GM23338 (cell line): Measurements from ENCODE around the gene TTC13. TPM values are rescaled to one million over a fixed set of nuclear protein-coding genes. Genes with fewer than 3 reads are reported as not detected.

Source experiments
- ATAC-seq: fragments of 200-7000 bp; cut with Tn5 transposase; 3 replicates; pipeline ENCODE4 v1.9.1; 2020
- DNase-seq: peaks from one replicate; pipeline ENCODE4 v3.0.0-alpha.2; 2015; ENCODE audit warnings: low spot score
- H2AFZ ChIP-seq: fragments of 200-600 bp; sonication (generic); 2 replicates; pipeline ENCODE4 v1.8.0; 2016; ENCODE audit warnings: antibody characterized with exemption, mild to moderate bottlenecking, moderate library complexity
- H3F3A ChIP-seq: fragments of 200-600 bp; sonication (generic); replicated peaks from 2 replicates; pipeline ENCODE4 v1.8.0; 2017; ENCODE audit warnings: antibody characterized with exemption, mixed run types, low read depth
- H3K27ac ChIP-seq: fragments of 200-600 bp; sonication (generic); 2 replicates; pipeline ENCODE4 v1.6.1; 2016; ENCODE audit warnings: low read depth
- H3K27me3 ChIP-seq: fragments of 200-600 bp; sonication (generic); 2 replicates; pipeline ENCODE4 v1.8.0; 2016; ENCODE audit warnings: mild to moderate bottlenecking, mixed run types, moderate library complexity; ENCODE audit not compliant: insufficient read depth
- H3K36me3 ChIP-seq: fragments of 200-600 bp; sonication (generic); 2 replicates; pipeline ENCODE4 v1.8.0; 2016; ENCODE audit warnings: mild to moderate bottlenecking; ENCODE audit not compliant: insufficient read depth
- H3K4me1 ChIP-seq: fragments of 200-600 bp; sonication (generic); 2 replicates; pipeline ENCODE4 v1.8.0; 2016; ENCODE audit warnings: mild to moderate bottlenecking, moderate library complexity; ENCODE audit not compliant: insufficient read depth
- H3K4me2 ChIP-seq: fragments of 200-600 bp; sonication (generic); 2 replicates; pipeline ENCODE4 v1.7.1; 2017; ENCODE audit warnings: mixed run types
- H3K4me3 ChIP-seq: fragments of 200-600 bp; sonication (generic); 2 replicates; pipeline ENCODE4 v1.6.1; 2016; ENCODE audit warnings: mixed run types
- H3K79me2 ChIP-seq: fragments of 200-600 bp; sonication (generic); replicated peaks from 2 replicates; pipeline ENCODE4 v1.8.0; 2017; ENCODE audit warnings: mild to moderate bottlenecking; ENCODE audit not compliant: insufficient read depth
- H3K9me2 ChIP-seq: fragments of 200-600 bp; sonication (generic); 2 replicates; pipeline ENCODE4 v1.8.0; 2017; ENCODE audit not compliant: insufficient read depth
- H4K20me1 ChIP-seq: fragments of 200-600 bp; sonication (generic); replicated peaks from 2 replicates; pipeline ENCODE4 v1.8.0; 2017; ENCODE audit warnings: mild to moderate bottlenecking; ENCODE audit not compliant: insufficient read depth
- H3K27ac Mint-ChIP-seq: 2 replicates; pipeline ENCODE4 v1.8.0; 2020; ENCODE audit warnings: inconsistent platforms, mild to moderate bottlenecking, moderate library complexity, mixed read lengths
- H3K27me3 Mint-ChIP-seq: 3 replicates; pipeline ENCODE4 v1.8.0; 2022; ENCODE audit warnings: low read depth, mild to moderate bottlenecking, moderate library complexity, mixed read lengths, inconsistent platforms; ENCODE audit not compliant: insufficient read depth, poor library complexity
- H3K36me3 Mint-ChIP-seq: 3 replicates; pipeline ENCODE4 v1.8.0; 2021; ENCODE audit warnings: low read depth, mild to moderate bottlenecking, inconsistent platforms, moderate library complexity, mixed read lengths
- H3K4me1 Mint-ChIP-seq: 3 replicates; pipeline ENCODE4 v1.8.0; 2020; ENCODE audit warnings: mild to moderate bottlenecking, inconsistent platforms, mixed read lengths
- H3K4me3 Mint-ChIP-seq: 3 replicates; pipeline ENCODE4 v1.8.0; 2021; ENCODE audit warnings: moderate library complexity, mild to moderate bottlenecking, inconsistent platforms, mixed read lengths
- H3K9me3 Mint-ChIP-seq: 3 replicates; pipeline ENCODE4 v1.8.0; 2020; ENCODE audit warnings: moderate library complexity, mild to moderate bottlenecking, inconsistent platforms, mixed read lengths
- CREB1 ChIP-seq: fragments of 250-450 bp; sonication (Bioruptor Pico); IDR thresholded peaks from 2 replicates; pipeline ENCODE4 v1.5.0; 2020; ENCODE audit warnings: low read depth, mild to moderate bottlenecking, moderate library complexity
- ETS1 ChIP-seq: IDR thresholded peaks from 2 replicates; pipeline ENCODE4 v1.6.1; 2016; ENCODE audit warnings: antibody characterized with exemption
- EZH2 ChIP-seq: fragments of 200-600 bp; sonication (generic); IDR thresholded peaks from one replicate; pipeline ENCODE4 v1.8.0; 2017; ENCODE audit warnings: antibody characterized with exemption, mild to moderate bottlenecking, low read depth; ENCODE audit not compliant: unreplicated experiment
- EZH2phosphoT487 ChIP-seq: fragments of 200-600 bp; sonication (generic); IDR thresholded peaks from one replicate; pipeline ENCODE4 v1.8.1; 2018; ENCODE audit warnings: antibody characterized with exemption; ENCODE audit not compliant: unreplicated experiment
- JUNB ChIP-seq: IDR thresholded peaks from one replicate; pipeline ENCODE4 v1.6.1; 2016; ENCODE audit warnings: antibody characterized with exemption; ENCODE audit not compliant: unreplicated experiment
- NANOG ChIP-seq: IDR thresholded peaks from 2 replicates; pipeline ENCODE4 v1.6.1; 2016; ENCODE audit warnings: antibody characterized with exemption, borderline replicate concordance
- POLR2AphosphoS5 ChIP-seq: IDR thresholded peaks from 2 replicates; pipeline ENCODE4 v1.6.1; 2016; ENCODE audit warnings: antibody characterized with exemption, low read depth
- REST ChIP-seq: IDR thresholded peaks from one replicate; pipeline ENCODE4 v1.6.1; 2018; ENCODE audit warnings: antibody characterized with exemption; ENCODE audit not compliant: unreplicated experiment
- STAT1 ChIP-seq: IDR thresholded peaks from one replicate; pipeline ENCODE4 v1.6.1; 2016; ENCODE audit warnings: antibody characterized with exemption; ENCODE audit not compliant: unreplicated experiment
- ZNF114 ChIP-seq: fragments of 250-450 bp; sonication (Bioruptor Pico); IDR thresholded peaks from 2 replicates; pipeline ENCODE4 v1.5.0; 2020; ENCODE audit warnings: mild to moderate bottlenecking, moderate library complexity
- polyA plus RNA-seq: library from polyadenylated mRNA; unstranded; fragments of >200 nt; fragmentation: Nextera tagmentation; extraction: Ambion mirVana; gene quantifications from 2 replicates; pipeline ENCODE4 v1.2.1, GENCODE V29; 2016
- total RNA-seq: library from RNA; depleted of rRNA; stranded (reverse); fragments of >200 nt; shearing (Covaris generic); gene quantifications from 2 replicates; pipeline ENCODE4 v1.2.3, GENCODE V29; 2014
- TF ChIP-seq, protein P1 (sequence below), 2 experiments: fragments of 200-600 bp in 1 of 2; sonication (generic) in 1 of 2; conservative IDR thresholded peaks; 2 replicates each; pipeline versions ENCODE4 v1.5.1 to v1.6.1; 2016 to 2017; ENCODE audit warnings: antibody characterized with exemption in 2 of 2, low read depth in 2 of 2, mild to moderate bottlenecking in 2 of 2, moderate library complexity in 1 of 2

TTC13 gene
- total and polyA plus RNA-seq, 2 experiments from 2014 or later = 3.8 to 9.4 TPM

DNA sequence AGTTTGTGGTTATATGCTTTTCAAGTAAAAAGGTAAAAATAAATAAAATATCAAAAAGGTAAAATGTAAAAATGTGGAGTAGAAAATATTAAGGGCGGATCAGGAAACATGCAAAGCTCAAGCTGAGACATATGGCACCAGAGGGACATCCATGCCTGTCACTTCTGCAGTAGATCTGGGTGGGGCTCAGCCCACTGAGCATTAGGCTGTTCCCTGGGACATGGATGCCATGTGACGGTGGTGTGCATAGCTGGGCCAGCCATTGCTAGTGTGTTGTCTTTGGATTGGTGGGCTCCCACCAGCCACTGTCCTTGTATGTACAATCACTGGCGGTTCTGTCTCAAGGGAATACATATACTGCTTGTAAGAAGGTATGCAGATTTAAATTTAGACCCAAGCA is 3.0 kb downstream of the TTC13 start:
- DNase-seq (no peak), ATAC-seq (no peak)
- peaks cover 12% of the 10 kb centered on the region for H3K79me2 ChIP-seq
- Mint-ChIP-seq H3K27me3 (peaks cover 6% of the 10 kb centered on the region), H3K4me1 (peaks cover 13% of the 10 kb centered on the region), H3K27ac (no peak overlapping the region), H3K9me3 (no peaks in the 10 kb centered on the region), H3K36me3 (no peaks in the 10 kb centered on the region; the same call in 2 of the 3 replicates), H3K4me3 (no peak overlapping the region)
- H3K4me1 ChIP-seq = peaks cover 10% of the 10 kb centered on the region; the same call in 1 of the 2 replicates
- no peak overlapping the region for H3K4me2 ChIP-seq
- H3F3A ChIP-seq = no peaks in the 10 kb centered on the region
- TF ChIP-seq STAT1 (no peak), CREB1 (no peak)
- no peaks in the 10 kb centered on the region for H3K9me2 ChIP-seq
- H3K27ac ChIP-seq = no peak overlapping the region
- H3K27me3 ChIP-seq = peaks cover 32% of the 10 kb centered on the region
- no peak overlapping the region for H3K4me3 ChIP-seq
- peaks cover 29% of the 10 kb centered on the region for H4K20me1 ChIP-seq
- H3K36me3 ChIP-seq = no peaks in the 10 kb centered on the region
- H2AFZ ChIP-seq = no peak overlapping the region

- Histone ChIP-seq H3K9me2 (no peaks in the 10 kb centered on the region), H3F3A (no peaks in the 10 kb centered on the region), H3K4me1 (0 out of 2 replicates have a peak, but pooled peaks cover 5% of the 10 kb centered on the region), H3K36me3 (no peaks in the 10 kb centered on the region), H2AFZ (no peak overlapping the region), H3K4me2 (no peak overlapping the region), H3K79me2 (peaks cover 7% of the 10 kb centered on the region), H3K27me3 (peaks cover 16% of the 10 kb centered on the region), H4K20me1 (peaks cover 38% of the 10 kb centered on the region), H3K4me3 (no peak overlapping the region), H3K27ac (no peak overlapping the region)
- Mint-ChIP-seq H3K4me1 (peaks cover 6% of the 10 kb centered on the region), H3K9me3 (no peaks in the 10 kb centered on the region), H3K27me3 (no peaks in the 10 kb centered on the region), H3K4me3 (no peak overlapping the region), H3K36me3 (no peaks in the 10 kb centered on the region; the same call in 2 of the 3 replicates), H3K27ac (no peak overlapping the region)
- DNase-seq (no peak), ATAC-seq (no peak)
- TF ChIP-seq, protein P1, sequence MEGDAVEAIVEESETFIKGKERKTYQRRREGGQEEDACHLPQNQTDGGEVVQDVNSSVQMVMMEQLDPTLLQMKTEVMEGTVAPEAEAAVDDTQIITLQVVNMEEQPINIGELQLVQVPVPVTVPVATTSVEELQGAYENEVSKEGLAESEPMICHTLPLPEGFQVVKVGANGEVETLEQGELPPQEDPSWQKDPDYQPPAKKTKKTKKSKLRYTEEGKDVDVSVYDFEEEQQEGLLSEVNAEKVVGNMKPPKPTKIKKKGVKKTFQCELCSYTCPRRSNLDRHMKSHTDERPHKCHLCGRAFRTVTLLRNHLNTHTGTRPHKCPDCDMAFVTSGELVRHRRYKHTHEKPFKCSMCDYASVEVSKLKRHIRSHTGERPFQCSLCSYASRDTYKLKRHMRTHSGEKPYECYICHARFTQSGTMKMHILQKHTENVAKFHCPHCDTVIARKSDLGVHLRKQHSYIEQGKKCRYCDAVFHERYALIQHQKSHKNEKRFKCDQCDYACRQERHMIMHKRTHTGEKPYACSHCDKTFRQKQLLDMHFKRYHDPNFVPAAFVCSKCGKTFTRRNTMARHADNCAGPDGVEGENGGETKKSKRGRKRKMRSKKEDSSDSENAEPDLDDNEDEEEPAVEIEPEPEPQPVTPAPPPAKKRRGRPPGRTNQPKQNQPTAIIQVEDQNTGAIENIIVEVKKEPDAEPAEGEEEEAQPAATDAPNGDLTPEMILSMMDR (conservative IDR thresholded peaks at IDR 0.05; ENCODE audit: low read depth in 2 of 2) = no peak
- no peak for TF ChIP-seq EZH2phosphoT487
These were observed 5.8 kb downstream of the TTC13 start for GRCh38 chr1:230972855-230973271.

- no peak overlapping the region for H3K27ac Mint-ChIP-seq
- TF ChIP-seq JUNB = no peak
- no peak for TF ChIP-seq EZH2phosphoT487
- TF ChIP-seq, protein P1 (conservative IDR thresholded peaks at IDR 0.05; ENCODE audit: low read depth in 2 of 2) = no peak
- TF ChIP-seq NANOG = no peak
- TF ChIP-seq STAT1 = no peak
- no peak for TF ChIP-seq ZNF114 (CRISPR knock-in tag)
- TF ChIP-seq CREB1 = no peak
- no peak for TF ChIP-seq REST
- TF ChIP-seq ETS1 = no peak
- no peak for TF ChIP-seq POLR2AphosphoS5
- no peak for TF ChIP-seq EZH2
These were observed 6.9 kb downstream of the TTC13 start for GRCh38 chr1:230971771-230972170.

More at GRCh38 chr1:230971771-230972170, 6.9 kb downstream of the TTC13 start:
- H3K4me1 Mint-ChIP-seq = no peaks in the 10 kb centered on the region
- no peak for ATAC-seq
- Histone ChIP-seq H3F3A (no peaks in the 10 kb centered on the region), H3K4me2 (no peak overlapping the region), H3K4me1 (no peaks in the 10 kb centered on the region), H2AFZ (no peak overlapping the region), H4K20me1 (peaks cover 30% of the 10 kb centered on the region), H3K27me3 (peaks cover 5% of the 10 kb centered on the region; the same call in 1 of the 2 replicates), H3K79me2 (peaks cover 2% of the 10 kb centered on the region), H3K27ac (no peak overlapping the region), H3K9me2 (no peaks in the 10 kb centered on the region), H3K4me3 (no peak overlapping the region), H3K36me3 (no peaks in the 10 kb centered on the region)
- H3K4me3 Mint-ChIP-seq = no peak overlapping the region
- H3K9me3 Mint-ChIP-seq = no peaks in the 10 kb centered on the region
- no peak for DNase-seq
- no peaks in the 10 kb centered on the region for H3K36me3 Mint-ChIP-seq
- no peaks in the 10 kb centered on the region for H3K27me3 Mint-ChIP-seq
